ENCODE data around the gene ZDHHC11B.
"Not testable (repeated sequence)": the region's sequence is repeated elsewhere in the genome, so short reads cannot be mapped to it uniquely, and the experiment has no call there.

The ZDHHC11B gene

DNA sequence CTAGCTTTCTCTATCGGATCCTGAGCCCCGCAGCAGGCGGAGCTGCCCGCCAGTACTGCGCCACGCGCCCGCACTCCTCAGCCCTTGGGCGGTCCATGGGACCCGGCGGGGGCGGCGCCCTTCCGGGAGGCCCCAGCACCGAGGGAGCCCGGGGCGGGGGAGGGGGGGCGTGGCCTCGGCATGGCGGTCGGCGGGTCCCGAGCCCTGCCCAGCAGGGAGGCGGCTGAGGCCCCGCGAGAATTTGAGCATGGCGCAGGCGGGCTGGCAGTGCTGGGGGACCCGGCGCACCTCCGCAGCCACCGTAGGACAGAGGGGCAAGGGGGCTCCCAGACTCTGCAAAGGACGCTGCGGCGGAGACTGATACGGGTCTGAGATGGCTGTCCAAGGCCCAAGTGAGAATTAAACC lies 6.8 kb downstream of the ZDHHC11B start:
- Histone ChIP-seq H2AFZ (ENCODE audit: insufficient read depth, low read length, poor library complexity) (no peak overlapping the region), H3K18ac (ENCODE audit: low read length) (no peak overlapping the region), H3K9me3 (ENCODE audit: insufficient read depth, low read depth, low read length) (peaks cover 5% of the 10 kb centered on the region), H2AK5ac (ENCODE audit: low read length) (no peak overlapping the region), H2BK12ac (ENCODE audit: low read length) (no peak overlapping the region), H4K91ac (ENCODE audit: low read depth, low read length) (no peak overlapping the region), H3K36me3 (ENCODE audit: control insufficient read depth in 1 of 2, insufficient read depth in 2 of 2, low read length in 2 of 2) (no peaks in the 10 kb centered on the region), H3K9ac (ENCODE audit: low read length) (no peak overlapping the region), H3K27ac (ENCODE audit: low read depth, low read length) (no peak overlapping the region), H3K79me2 (ENCODE audit: control insufficient read depth, insufficient read depth, low read length, poor library complexity) (no peaks in the 10 kb centered on the region), H3K4me3 (ENCODE audit: low read depth, low read length) (no peak overlapping the region), H3K27me3 (ENCODE audit: insufficient read depth, low read length) (no peaks in the 10 kb centered on the region), H3K14ac (ENCODE audit: low read length) (no peak overlapping the region), H2BK5ac (ENCODE audit: low read depth, low read length, poor library complexity) (no peak overlapping the region), H3K23ac (ENCODE audit: low read length) (no peak overlapping the region), H3K79me1 (ENCODE audit: low read length) (no peaks in the 10 kb centered on the region), H3K4ac (ENCODE audit: low read depth, low read length) (no peak overlapping the region), H2BK120ac (ENCODE audit: insufficient read depth, low read length, poor library complexity) (no peak overlapping the region), H3K4me2 (ENCODE audit: low read length) (no peak overlapping the region), H4K12ac (ENCODE audit: low read depth, low read length) (no peak overlapping the region), H4K8ac (ENCODE audit: low read depth, low read length) (no peak overlapping the region), H3K4me1 (ENCODE audit: control insufficient read depth in 1 of 2, insufficient read depth in 2 of 2, low read length in 2 of 2) (no peaks in the 10 kb centered on the region)
- no CpG with 5 or more reads among the region's 36 CpGs for WGBS (ENCODE audit: extremely low coverage, insufficient coverage, insufficient read length)
- DNase-seq, result no peak

- H3K9me3 ChIP-seq (ENCODE audit: insufficient read depth, low read depth, low read length), result peaks cover 5% of the 10 kb centered on the region
- H3K79me1 ChIP-seq (ENCODE audit: low read length), result no peaks in the 10 kb centered on the region
- H3K36me3 ChIP-seq (ENCODE audit: control insufficient read depth in 1 of 2, insufficient read depth in 2 of 2, low read length in 2 of 2), result no peaks in the 10 kb centered on the region
- no peaks in the 10 kb centered on the region for H3K79me2 ChIP-seq (ENCODE audit: control insufficient read depth, insufficient read depth, low read length, poor library complexity)
- H3K9ac ChIP-seq (ENCODE audit: low read length), result no peak overlapping the region
- no peak overlapping the region for H2BK12ac ChIP-seq (ENCODE audit: low read length)
- no CpG with 5 or more reads among the region's 42 CpGs for WGBS (ENCODE audit: extremely low coverage, insufficient coverage, insufficient read length)
- no peak overlapping the region for H3K27ac ChIP-seq (ENCODE audit: low read depth, low read length)
- H4K91ac ChIP-seq (ENCODE audit: low read depth, low read length), result no peak overlapping the region
- H4K8ac ChIP-seq (ENCODE audit: low read depth, low read length), result no peak overlapping the region
- peak; percentile 3 to 50 for DNase-seq
- no peak overlapping the region for H2BK120ac ChIP-seq (ENCODE audit: insufficient read depth, low read length, poor library complexity)
- H3K23ac ChIP-seq (ENCODE audit: low read length), result no peak overlapping the region
- H2BK5ac ChIP-seq (ENCODE audit: low read depth, low read length, poor library complexity), result no peak overlapping the region
- no peak overlapping the region for H2AK5ac ChIP-seq (ENCODE audit: low read length)
- H2AFZ ChIP-seq (ENCODE audit: insufficient read depth, low read length, poor library complexity), result no peak overlapping the region
- no peaks in the 10 kb centered on the region for H3K4me1 ChIP-seq (ENCODE audit: control insufficient read depth in 1 of 2, insufficient read depth in 2 of 2, low read length in 2 of 2)
- H3K4ac ChIP-seq (ENCODE audit: low read depth, low read length), result no peak overlapping the region
- H3K18ac ChIP-seq (ENCODE audit: low read length), result no peak overlapping the region
- no peaks in the 10 kb centered on the region for H3K27me3 ChIP-seq (ENCODE audit: insufficient read depth, low read length)
- no peak overlapping the region for H4K12ac ChIP-seq (ENCODE audit: low read depth, low read length)
- no peak overlapping the region for H3K4me2 ChIP-seq (ENCODE audit: low read length)
- no peak overlapping the region for H3K4me3 ChIP-seq (ENCODE audit: low read depth, low read length)
- no peak overlapping the region for H3K14ac ChIP-seq (ENCODE audit: low read length)
Measured at GRCh38 chr5:776862-777711, 7.4 kb downstream of the ZDHHC11B start.

DNA sequence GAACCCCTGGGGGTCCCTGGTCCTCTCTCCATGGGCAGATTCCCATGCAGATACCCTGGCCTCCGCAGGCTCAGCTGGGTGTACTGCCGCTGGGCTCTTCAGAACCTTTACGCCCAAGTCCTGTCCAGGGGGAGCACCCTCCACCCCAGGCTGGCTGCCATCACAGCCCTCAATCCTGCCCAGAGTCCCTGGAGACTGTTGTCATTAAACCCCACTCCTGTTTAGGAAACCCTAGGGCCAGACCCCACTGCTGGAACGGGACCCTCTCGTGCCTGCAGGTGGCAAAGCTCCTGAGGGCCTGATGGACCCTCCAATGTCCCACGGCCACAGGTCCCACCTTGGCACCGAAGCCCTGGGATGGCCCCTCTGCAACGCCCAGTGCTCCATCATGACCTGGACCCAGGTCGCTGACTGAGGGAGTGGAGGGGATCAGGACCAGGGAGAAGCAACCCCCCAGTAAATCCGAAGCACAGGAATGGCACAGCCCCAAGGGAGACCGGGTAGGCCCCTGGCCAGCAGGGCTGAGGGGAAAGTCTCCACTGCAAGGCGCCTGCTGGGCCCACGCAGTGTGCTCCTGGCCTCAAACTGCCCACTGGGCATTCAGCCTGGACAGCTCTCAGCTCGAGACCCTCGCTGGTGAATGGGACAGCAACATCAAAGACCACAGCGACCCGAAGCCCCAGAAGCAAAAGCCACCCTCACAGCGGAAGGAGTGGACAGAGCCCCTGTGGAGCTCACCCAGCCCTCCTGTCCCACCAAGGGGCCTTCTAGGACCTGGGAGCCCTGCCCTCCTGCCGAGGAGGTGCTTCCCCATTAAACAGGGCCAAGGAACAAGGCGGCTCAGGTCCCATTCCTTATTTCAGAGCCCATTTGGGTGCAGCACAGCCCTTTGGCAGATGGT lies 8.3 kb downstream of the ZDHHC11B start:
- no CpG with 5 or more reads among the region's 20 CpGs for WGBS (ENCODE audit: extremely low coverage, insufficient coverage, insufficient read length)
- Histone ChIP-seq H3K4me2 (ENCODE audit: low read length) (no peak overlapping the region), H3K9ac (ENCODE audit: low read length) (no peak overlapping the region), H3K27ac (ENCODE audit: low read depth, low read length) (no peak overlapping the region), H3K79me1 (ENCODE audit: low read length) (no peaks in the 10 kb centered on the region), H3K4me1 (ENCODE audit: control insufficient read depth in 1 of 2, insufficient read depth in 2 of 2, low read length in 2 of 2) (no peaks in the 10 kb centered on the region), H3K36me3 (ENCODE audit: control insufficient read depth in 1 of 2, insufficient read depth in 2 of 2, low read length in 2 of 2) (no peaks in the 10 kb centered on the region), H4K12ac (ENCODE audit: low read depth, low read length) (no peak overlapping the region), H3K4ac (ENCODE audit: low read depth, low read length) (no peak overlapping the region), H2BK120ac (ENCODE audit: insufficient read depth, low read length, poor library complexity) (no peak overlapping the region), H4K8ac (ENCODE audit: low read depth, low read length) (no peak overlapping the region), H2AFZ (ENCODE audit: insufficient read depth, low read length, poor library complexity) (no peak overlapping the region), H3K79me2 (ENCODE audit: control insufficient read depth, insufficient read depth, low read length, poor library complexity) (no peaks in the 10 kb centered on the region), H3K14ac (ENCODE audit: low read length) (no peak overlapping the region), H3K23ac (ENCODE audit: low read length) (no peak overlapping the region), H2AK5ac (ENCODE audit: low read length) (no peak overlapping the region), H2BK5ac (ENCODE audit: low read depth, low read length, poor library complexity) (no peak overlapping the region), H3K18ac (ENCODE audit: low read length) (no peak overlapping the region), H4K91ac (ENCODE audit: low read depth, low read length) (no peak overlapping the region), H3K27me3 (ENCODE audit: insufficient read depth, low read length) (no peaks in the 10 kb centered on the region), H2BK12ac (ENCODE audit: low read length) (no peak overlapping the region), H3K4me3 (ENCODE audit: low read depth, low read length) (no peak overlapping the region), H3K9me3 (ENCODE audit: insufficient read depth, low read depth, low read length) (peaks cover 5% of the 10 kb centered on the region)
- no peak for DNase-seq

- H3K79me2 ChIP-seq (ENCODE audit: control insufficient read depth, insufficient read depth, low read length, poor library complexity); H2AFZ ChIP-seq (ENCODE audit: insufficient read depth, low read length, poor library complexity): not testable (repeated sequence)
- WGBS (ENCODE audit: extremely low coverage, insufficient coverage, insufficient read length), result no CpG with 5 or more reads among the region's 9 CpGs
Measured at GRCh38 chr5:775595-775960, 9.0 kb downstream of the ZDHHC11B start.

More at GRCh38 chr5:775595-775960, 9.0 kb downstream of the ZDHHC11B start:
- not testable (repeated sequence) for H3K4me3 ChIP-seq (ENCODE audit: low read depth, low read length); H2BK5ac ChIP-seq (ENCODE audit: low read depth, low read length, poor library complexity); H3K79me1 ChIP-seq (ENCODE audit: low read length); H3K27me3 ChIP-seq (ENCODE audit: insufficient read depth, low read length); H3K4me1 ChIP-seq (ENCODE audit: control insufficient read depth in 1 of 2, insufficient read depth in 2 of 2, low read length in 2 of 2); H3K4me2 ChIP-seq (ENCODE audit: low read length); H2BK12ac ChIP-seq (ENCODE audit: low read length); H3K14ac ChIP-seq (ENCODE audit: low read length); H3K9me3 ChIP-seq (ENCODE audit: insufficient read depth, low read depth, low read length); H3K4ac ChIP-seq (ENCODE audit: low read depth, low read length); H3K36me3 ChIP-seq (ENCODE audit: control insufficient read depth in 1 of 2, insufficient read depth in 2 of 2, low read length in 2 of 2); H3K23ac ChIP-seq (ENCODE audit: low read length); H4K91ac ChIP-seq (ENCODE audit: low read depth, low read length); H4K8ac ChIP-seq (ENCODE audit: low read depth, low read length); H2AK5ac ChIP-seq (ENCODE audit: low read length); H2BK120ac ChIP-seq (ENCODE audit: insufficient read depth, low read length, poor library complexity); H4K12ac ChIP-seq (ENCODE audit: low read depth, low read length); H3K9ac ChIP-seq (ENCODE audit: low read length); DNase-seq; H3K18ac ChIP-seq (ENCODE audit: low read length); H3K27ac ChIP-seq (ENCODE audit: low read depth, low read length)
